Posterior cingulate gyrus (tissue), 11 donors: ENCODE measurements around the gene SERBP1.

Source experiments
- DNase-seq, 10 donors: peaks; one replicate each; pipeline versions ENCODE4 v3.0.0 to v3.0.0-alpha.2; 2020 to 2021; ENCODE audit warnings: mixed read lengths in 3 of 10
- intact Hi-C: fragments of 100-400 bp; cut with DNase I; formaldehyde crosslinking; loops from one replicate; pipeline ENCODE4 v1.15.1; 2023

SERBP1 gene

DNA sequence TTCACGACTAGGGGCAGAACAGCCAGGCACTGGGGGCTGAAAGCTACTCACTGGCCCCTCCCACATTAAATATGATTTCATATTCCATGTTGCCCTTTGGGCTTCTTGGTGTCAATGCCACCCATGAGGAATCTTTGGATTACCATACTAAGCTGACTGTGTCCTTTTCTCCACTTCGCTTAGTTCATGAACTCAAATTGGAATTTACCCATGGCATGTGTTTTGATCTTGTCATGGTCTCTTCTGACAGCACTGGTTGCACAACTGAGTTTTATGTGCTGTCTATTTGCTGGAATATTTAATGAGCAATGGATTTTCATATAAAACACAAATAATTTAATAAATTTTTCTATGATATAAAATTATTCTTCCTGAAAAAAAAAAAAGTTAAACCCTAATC, 59.2 kb downstream of the SERBP1 start:
- DNase-seq = no peak
- intact Hi-C loops = no loop called here

DNA sequence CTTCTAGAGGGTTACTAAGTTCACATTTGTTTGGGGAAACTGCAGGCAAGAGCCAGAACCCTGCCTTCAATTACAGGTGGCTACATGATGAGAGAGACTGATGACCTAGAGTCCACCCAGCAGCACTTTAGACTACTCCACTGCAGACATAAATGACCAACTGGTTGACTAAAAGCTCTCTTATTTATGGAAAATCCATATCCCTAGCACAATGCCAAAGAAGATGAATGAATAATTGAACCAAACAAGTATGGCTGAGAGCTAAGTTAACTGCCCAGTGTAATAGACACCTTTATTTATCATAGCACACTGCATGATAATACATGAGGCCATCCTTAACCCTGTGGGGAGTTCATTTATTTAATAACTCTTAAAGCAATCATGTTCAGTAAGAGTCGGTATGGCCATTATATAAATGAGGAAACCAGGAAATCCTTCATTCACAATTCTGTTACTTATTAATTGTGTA, 62.1 kb downstream of the SERBP1 start:
- intact Hi-C loops = no loop called here
- DNase-seq = no peak

GRCh38 chr1:67367370-67368045, 62.7 kb downstream of the SERBP1 start:
- intact Hi-C loops = no loop called here
- DNase-seq = peak in 1 of 10 donors; percentile 9

GRCh38 chr1:67361641-67362040, 68.6 kb downstream of the SERBP1 start:
- intact Hi-C loops = no loop called here
- no peak for DNase-seq

DNA sequence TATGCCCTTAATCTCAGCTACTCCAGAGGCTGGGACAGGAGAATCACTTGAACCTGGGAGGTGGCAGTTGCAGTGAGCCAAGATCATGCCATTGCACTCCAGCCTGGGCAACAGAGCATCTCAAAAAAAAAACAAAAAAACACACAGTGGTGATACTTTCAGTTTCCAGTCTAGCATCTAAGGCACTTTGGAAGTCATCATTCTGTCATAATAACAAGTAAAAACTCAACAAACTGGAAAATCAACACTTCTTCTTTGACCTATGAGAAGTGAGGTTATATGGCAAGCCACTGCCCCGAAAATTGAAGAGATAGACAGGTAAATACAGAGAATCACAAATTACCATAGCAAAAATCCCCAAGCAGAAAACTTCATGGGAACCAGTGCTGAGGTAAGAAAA, 70.6 kb downstream of the SERBP1 start:
- intact Hi-C loops = no loop called here
- DNase-seq = no peak
